Right atrium auricular region (tissue), 2 donors: Measurements from ENCODE around the gene ZNF737. TPM values are rescaled to one million over a fixed set of nuclear protein-coding genes. Genes with fewer than 3 reads are reported as not detected.
"Not testable (repeated sequence)": the region's sequence is repeated elsewhere in the genome, so short reads cannot be mapped to it uniquely, and the experiment has no call there.

Source experiments
- DNase-seq: peaks from one replicate; pipeline ENCODE4 v3.0.0-alpha.2; 2019; ENCODE audit warnings: low spot score
- H3K27ac ChIP-seq, 2 donors: fragments of 200-600 bp; sonication (generic); 1 replicate in 1 of 2; 2 replicates in 1 of 2; pipeline ENCODE4 v1.5.1; 2016 to 2019
- H3K27me3 ChIP-seq, 2 donors: fragments of 200-600 bp; sonication (generic); one replicate each; pipeline versions ENCODE4 v1.5.1 to v1.6.0; 2017 to 2019
- H3K36me3 ChIP-seq: fragments of 200-600 bp; sonication (generic); one replicate; pipeline ENCODE4 v1.5.1; 2016
- H3K4me1 ChIP-seq, 2 donors: fragments of 200-600 bp; sonication (generic); one replicate each; pipeline versions ENCODE4 v1.5.1 to v1.6.0; 2017 to 2019
- H3K4me3 ChIP-seq, 2 donors: fragments of 200-600 bp; sonication (generic); 1 replicate in 1 of 2; 2 replicates in 1 of 2; pipeline ENCODE4 v1.5.1; 2017 to 2019; ENCODE audit warnings: mild to moderate bottlenecking in 1 of 2, moderate library complexity in 1 of 2
- H3K9me3 ChIP-seq, 2 donors: fragments of 200-600 bp; sonication (generic); one replicate each; pipeline ENCODE4 v1.5.1; 2019
- total RNA-seq, 2 donors: library from RNA; depleted of rRNA; stranded (reverse); fragments of >200 nt; gene quantifications; one replicate each; pipeline ENCODE4 v1.1.0, GENCODE V29; 2016
- TF ChIP-seq, protein P1 (sequence below), 2 donors: fragments of 200-600 bp; sonication (generic); IDR thresholded peaks; one replicate each; pipeline ENCODE4 v1.5.1; 2019; ENCODE audit warnings: antibody characterized with exemption in 2 of 2

Gene ZNF737
- 10 to 100 TPM in 1 of 2 donors, 1 to 10 TPM in 1; 3.0 to 13.0 TPM for total RNA-seq

DNA sequence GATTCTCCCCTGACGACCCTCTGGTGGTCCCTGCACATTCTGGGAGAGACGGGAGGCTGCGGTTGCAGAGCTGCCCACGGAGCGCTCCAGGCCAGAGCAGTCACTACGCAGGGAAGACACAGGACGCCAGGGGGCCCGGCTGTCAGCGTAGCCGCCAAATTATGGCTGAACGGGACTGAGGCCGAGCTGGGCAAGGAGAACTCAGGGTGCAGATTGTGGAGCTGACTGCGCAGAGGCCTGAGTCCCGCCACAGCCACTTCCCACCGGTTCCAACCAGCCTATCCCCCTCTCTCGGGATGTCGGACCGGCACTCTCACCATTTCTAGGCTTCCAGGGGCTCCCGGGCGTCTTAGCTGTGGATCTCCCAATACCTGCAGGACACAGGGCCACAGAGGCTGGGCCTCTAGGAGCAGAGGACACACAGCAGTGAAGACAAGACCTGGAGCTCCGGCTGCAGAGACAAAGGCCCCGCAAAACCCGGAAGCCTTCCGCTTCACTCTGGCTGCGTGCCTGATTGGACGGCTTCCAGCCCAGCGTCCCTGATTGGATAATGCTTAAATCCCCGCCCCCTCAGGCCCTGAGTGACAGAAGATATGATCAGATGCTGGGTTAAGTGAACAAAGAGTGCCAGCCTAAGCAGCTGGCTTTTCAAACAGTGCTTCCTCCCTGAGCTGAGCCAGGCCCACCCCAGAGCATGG is at the start of gene ZNF737:
Gene ZNF737 (minus strand): TSS at position 461 of the 698 bp plus-strand sequence. CDS start 141 bp downstream, at position 320.
- peaks cover 0 to 4% of the 10 kb centered on the region in 2 donors for H3K9me3 ChIP-seq
- H3K4me1 ChIP-seq: peaks cover 0 to 13% of the 10 kb centered on the region in 2 donors
- peak; percentile 98 for DNase-seq
- H3K36me3 ChIP-seq: peaks cover 7% of the 10 kb centered on the region
- peak within 1 kb of the TSS; percentile 80 to 91 for H3K27ac ChIP-seq
- TF ChIP-seq, protein P1, sequence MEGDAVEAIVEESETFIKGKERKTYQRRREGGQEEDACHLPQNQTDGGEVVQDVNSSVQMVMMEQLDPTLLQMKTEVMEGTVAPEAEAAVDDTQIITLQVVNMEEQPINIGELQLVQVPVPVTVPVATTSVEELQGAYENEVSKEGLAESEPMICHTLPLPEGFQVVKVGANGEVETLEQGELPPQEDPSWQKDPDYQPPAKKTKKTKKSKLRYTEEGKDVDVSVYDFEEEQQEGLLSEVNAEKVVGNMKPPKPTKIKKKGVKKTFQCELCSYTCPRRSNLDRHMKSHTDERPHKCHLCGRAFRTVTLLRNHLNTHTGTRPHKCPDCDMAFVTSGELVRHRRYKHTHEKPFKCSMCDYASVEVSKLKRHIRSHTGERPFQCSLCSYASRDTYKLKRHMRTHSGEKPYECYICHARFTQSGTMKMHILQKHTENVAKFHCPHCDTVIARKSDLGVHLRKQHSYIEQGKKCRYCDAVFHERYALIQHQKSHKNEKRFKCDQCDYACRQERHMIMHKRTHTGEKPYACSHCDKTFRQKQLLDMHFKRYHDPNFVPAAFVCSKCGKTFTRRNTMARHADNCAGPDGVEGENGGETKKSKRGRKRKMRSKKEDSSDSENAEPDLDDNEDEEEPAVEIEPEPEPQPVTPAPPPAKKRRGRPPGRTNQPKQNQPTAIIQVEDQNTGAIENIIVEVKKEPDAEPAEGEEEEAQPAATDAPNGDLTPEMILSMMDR (IDR thresholded peaks at IDR 0.05): peak in 1 of 2 donors; percentile 48
- no peaks in the 10 kb centered on the region for H3K27me3 ChIP-seq
- peak within 1 kb of the TSS; percentile 69 to 79 for H3K4me3 ChIP-seq

DNA sequence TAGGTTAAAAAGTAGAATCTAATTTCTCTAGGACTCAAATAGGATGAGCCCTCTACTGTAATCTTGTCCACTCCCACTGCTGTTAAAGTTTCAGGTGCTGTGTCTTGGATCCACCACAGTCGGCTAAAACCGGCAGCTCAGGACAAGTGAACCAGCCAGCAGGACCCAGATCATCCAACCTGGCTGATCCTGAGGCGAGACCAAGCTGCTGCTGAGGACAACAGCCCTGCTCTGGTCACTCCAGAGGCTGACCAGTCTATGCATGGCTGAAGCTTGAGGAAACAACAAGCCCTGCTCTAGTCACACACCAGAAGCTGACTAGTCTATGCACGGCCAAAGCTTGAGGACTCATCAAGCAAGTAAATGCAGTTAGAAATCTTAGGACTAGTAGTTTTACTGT is 49.4 kb upstream of the ZNF737 start:
- not testable (repeated sequence) for H3K4me3 ChIP-seq, H3K27me3 ChIP-seq, H3K36me3 ChIP-seq, H3K4me1 ChIP-seq, DNase-seq, H3K27ac ChIP-seq
- peaks cover 0 to 15% of the 10 kb centered on the region in 2 donors for H3K9me3 ChIP-seq

DNA sequence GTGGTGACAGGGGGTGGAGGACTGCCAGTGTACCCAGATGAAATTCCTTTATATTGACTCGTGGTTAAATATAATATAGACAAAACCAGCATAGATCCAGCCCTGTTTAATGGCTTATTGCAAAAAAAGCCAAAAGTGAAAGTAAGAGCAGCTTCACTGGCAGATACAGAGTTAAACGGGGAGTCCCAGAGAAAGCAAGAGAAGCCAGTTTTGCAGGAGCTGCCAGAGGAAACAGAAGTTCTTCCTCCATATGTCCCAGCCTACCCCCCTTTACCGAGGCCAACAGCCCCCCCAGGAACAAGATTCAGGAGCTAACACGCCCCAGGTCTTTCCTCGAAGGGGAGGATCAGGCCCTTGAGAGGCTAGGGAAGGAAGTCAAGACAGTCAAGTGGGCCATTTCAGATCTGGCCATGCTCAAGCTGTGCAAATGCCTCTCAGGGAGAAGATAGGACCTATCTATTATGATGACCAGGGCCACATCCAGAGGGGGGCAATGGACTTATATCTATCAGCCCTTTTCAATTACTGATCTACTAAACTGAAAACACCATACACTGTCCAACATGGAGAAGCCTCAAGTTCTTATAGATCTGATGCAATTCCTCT is 47.2 kb upstream of the ZNF737 start:
- Histone ChIP-seq H3K4me3 (peak overlapping the region; percentile 14 to 41), H3K9me3 (peaks cover 0 to 22% of the 10 kb centered on the region in 2 donors), H3K27me3 (no peaks in the 10 kb centered on the region), H3K4me1 (no peaks in the 10 kb centered on the region), H3K27ac (peak overlapping the region in 1 of 2 donors; percentile 40), H3K36me3 (no peaks in the 10 kb centered on the region)
- no peak for DNase-seq
- TF ChIP-seq, protein P1 (IDR thresholded peaks at IDR 0.05): no peak

DNA sequence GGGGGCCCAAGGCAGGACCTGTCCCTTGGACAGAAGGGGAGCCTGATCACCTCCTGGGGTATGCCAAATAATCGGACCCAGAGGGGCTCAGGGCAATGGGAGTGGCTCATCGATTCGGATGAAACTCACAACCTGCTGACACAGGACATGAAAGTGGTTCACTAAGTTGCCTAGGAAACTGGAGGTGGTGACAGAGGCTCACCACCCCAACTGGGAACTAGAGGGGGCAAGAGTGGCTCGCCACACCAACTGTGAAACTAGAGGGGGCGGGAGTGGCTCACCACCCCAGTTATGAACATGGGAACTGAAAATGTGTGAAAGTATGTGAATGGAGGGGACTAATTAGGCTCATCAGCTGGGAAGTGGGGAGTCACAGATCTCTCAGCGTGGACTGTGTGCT is 46.3 kb upstream of the ZNF737 start:
- H3K4me3 ChIP-seq: peak overlapping the region in 1 of 2 donors; percentile 41
- H3K9me3 ChIP-seq: peaks cover 0 to 17% of the 10 kb centered on the region in 2 donors
- no peaks in the 10 kb centered on the region for H3K27me3 ChIP-seq
- H3K27ac ChIP-seq: peak overlapping the region in 1 of 2 donors; percentile 35
- no peak for DNase-seq
- no peaks in the 10 kb centered on the region for H3K4me1 ChIP-seq
- TF ChIP-seq, protein P1 (IDR thresholded peaks at IDR 0.05): no peak
- no peaks in the 10 kb centered on the region for H3K36me3 ChIP-seq

DNA sequence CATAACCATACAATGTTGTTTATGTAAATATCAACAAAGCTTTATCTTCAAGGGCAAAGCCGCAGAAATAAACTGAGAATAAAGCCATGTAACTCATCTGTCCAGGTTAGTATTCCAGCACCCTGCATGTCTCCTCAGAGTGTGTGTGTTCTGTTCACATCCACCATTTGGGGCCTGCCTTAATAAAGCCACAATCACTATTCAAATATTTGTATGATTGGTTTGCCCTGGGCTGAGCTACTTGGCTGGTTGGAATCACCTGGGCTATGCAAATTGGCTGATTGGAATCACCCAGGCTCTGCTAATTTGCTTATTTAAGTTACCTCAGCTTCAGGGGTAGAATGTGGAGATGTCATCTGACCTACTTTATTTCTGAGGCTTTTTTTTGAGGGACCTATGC is 42.4 kb upstream of the ZNF737 start:
- no peak overlapping the region for H3K4me3 ChIP-seq
- TF ChIP-seq, protein P1 (IDR thresholded peaks at IDR 0.05): no peak

DNA sequence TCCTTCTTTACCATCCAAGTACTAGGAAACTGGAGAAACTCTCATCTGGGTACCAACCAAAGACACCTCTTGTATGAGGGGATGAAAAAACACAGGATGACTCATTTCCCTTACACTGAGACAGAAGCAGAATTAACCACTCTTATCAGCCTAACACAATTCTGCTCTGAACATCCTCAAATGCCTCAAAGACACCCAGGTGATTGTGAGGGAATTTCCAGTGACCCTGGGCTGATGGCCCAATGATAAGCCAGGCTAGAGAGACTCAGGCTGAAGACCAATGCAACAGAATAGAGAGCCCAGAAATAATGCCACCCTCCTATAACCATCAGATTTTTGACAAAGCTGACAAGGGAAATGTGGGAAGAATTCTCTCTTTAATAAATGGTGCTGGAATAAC is 7.0 kb downstream of the ZNF737 start:
- Histone ChIP-seq H3K9me3 (peaks cover 0 to 65% of the 10 kb centered on the region in 2 donors), H3K4me3 (no peak overlapping the region), H3K27me3 (no peaks in the 10 kb centered on the region), H3K36me3 (peaks cover 7% of the 10 kb centered on the region), H3K4me1 (peaks cover 0 to 2% of the 10 kb centered on the region in 2 donors), H3K27ac (no peak overlapping the region)
- DNase-seq: no peak
- TF ChIP-seq, protein P1 (IDR thresholded peaks at IDR 0.05): no peak

More for the DNA sequence above, 42.4 kb upstream of the ZNF737 start:
- no peak for DNase-seq
- Histone ChIP-seq H3K9me3 (peaks cover 0 to 13% of the 10 kb centered on the region in 2 donors), H3K4me1 (no peaks in the 10 kb centered on the region), H3K36me3 (no peaks in the 10 kb centered on the region), H3K27ac (no peak overlapping the region), H3K27me3 (no peaks in the 10 kb centered on the region)
